IMR-90 (cell line): Measurements from ENCODE around the gene ABCE1. TPM values are rescaled to one million over a fixed set of nuclear protein-coding genes. Genes with fewer than 3 reads are reported as not detected.

Experiments
- ATAC-seq: fragments of 200-7000 bp; cut with Tn5 transposase; 2 replicates; pipeline ENCODE4 v1.9.1; 2020; ENCODE audit warnings: low read depth, mild to moderate bottlenecking, moderate library complexity
- BruUV-seq: library from RNA; stranded (reverse); fragments of 400-500 nt; replicated peaks from 2 replicates; lab custom pipeline; 2021; lab: Mats Ljungman, UMichigan
- CTCF ChIA-PET: fragments of 300-600 bp; formaldehyde crosslinking; extraction: SDS; loops from one replicate; lab custom pipeline; 2021; ENCODE audit warnings: antibody characterized with exemption; lab: Yijun Ruan, JAX
- POLR2A ChIA-PET: fragments of 300-600 bp; sonication (Branson Sonifier 250); formaldehyde crosslinking; loops from one replicate; lab custom pipeline; 2022; ENCODE audit warnings: antibody characterized with exemption; ENCODE audit not compliant: unreplicated experiment; lab: Charles Lee
- DNase-seq: peaks from one replicate; pipeline ENCODE4 v3.0.0; 2013
- H2AFZ ChIP-seq: replicated peaks from 2 replicates; pipeline ENCODE3; 2013; ENCODE audit warnings: low read length, mild to moderate bottlenecking; ENCODE audit not compliant: poor library complexity
- H2AK5ac ChIP-seq: 2 replicates; pipeline ENCODE4 v1.6.1; 2013; ENCODE audit warnings: low read depth, low read length, inconsistent platforms
- H2AK9ac ChIP-seq: replicated peaks from 2 replicates; pipeline ENCODE3; 2013; ENCODE audit warnings: mild to moderate bottlenecking, low read depth, low read length, moderate library complexity; ENCODE audit not compliant: poor library complexity
- H2BK120ac ChIP-seq: 2 replicates; pipeline ENCODE4 v1.6.1; 2013; ENCODE audit warnings: low read depth, low read length, inconsistent platforms
- H2BK15ac ChIP-seq: 3 replicates; pipeline ENCODE4 v1.6.1; 2013; ENCODE audit warnings: low read depth, low read length, inconsistent platforms
- H2BK20ac ChIP-seq: 2 replicates; pipeline ENCODE4 v1.6.1; 2013; ENCODE audit warnings: low read depth, mild to moderate bottlenecking, inconsistent platforms, low read length, moderate library complexity
- H2BK5ac ChIP-seq: 2 replicates; pipeline ENCODE4 v1.6.1; 2013; ENCODE audit warnings: mild to moderate bottlenecking, low read depth, low read length, inconsistent platforms; ENCODE audit not compliant: poor library complexity, severe bottlenecking
- H3K14ac ChIP-seq: replicated peaks from 2 replicates; pipeline ENCODE4 v1.6.1; 2013; ENCODE audit warnings: low read depth, low read length, inconsistent platforms
- H3K18ac ChIP-seq: 2 replicates; pipeline ENCODE4 v1.6.1; 2013; ENCODE audit warnings: low read depth, low read length, control low read depth
- H3K23ac ChIP-seq: 2 replicates; pipeline ENCODE4 v1.6.1; 2013; ENCODE audit warnings: low read depth, low read length, inconsistent platforms
- H3K27ac ChIP-seq: 2 replicates; pipeline ENCODE4 v1.5.1; 2013; ENCODE audit warnings: mild to moderate bottlenecking, control low read depth, low read length; ENCODE audit not compliant: insufficient read depth
- H3K27me3 ChIP-seq: 2 replicates; pipeline ENCODE4 v1.6.1; 2013; ENCODE audit warnings: low read length; ENCODE audit not compliant: control insufficient read depth, insufficient read depth
- H3K36me3 ChIP-seq: 2 replicates; pipeline ENCODE4 v1.6.1; 2013; ENCODE audit warnings: low read length, mixed read lengths; ENCODE audit not compliant: control insufficient read depth, insufficient read depth
- H3K4ac ChIP-seq: 2 replicates; pipeline ENCODE4 v1.6.1; 2013; ENCODE audit warnings: low read depth, low read length, inconsistent platforms
- H3K4me1 ChIP-seq: 2 replicates; pipeline ENCODE4 v1.6.1; 2013; ENCODE audit warnings: low read length, mixed read lengths; ENCODE audit not compliant: control insufficient read depth, insufficient read depth
- H3K4me2 ChIP-seq: 2 replicates; pipeline ENCODE4 v1.6.1; 2013; ENCODE audit warnings: low read depth, mild to moderate bottlenecking, control low read depth, low read length, moderate library complexity
- H3K4me3 ChIP-seq: 2 replicates; pipeline ENCODE4 v1.5.1; 2013; ENCODE audit warnings: low read depth, mild to moderate bottlenecking, control low read depth, low read length, moderate library complexity; ENCODE audit not compliant: insufficient read depth
- H3K56ac ChIP-seq: 2 replicates; pipeline ENCODE4 v1.6.1; 2013; ENCODE audit warnings: low read length, inconsistent platforms; ENCODE audit not compliant: insufficient read depth; ENCODE audit errors: extremely low read depth
- H3K79me1 ChIP-seq, 2 experiments: 2 replicates each; pipeline ENCODE4 v1.6.1; 2013; ENCODE audit warnings: low read length in 2 of 2, inconsistent platforms in 1 of 2, low read depth in 1 of 2
- H3K9ac ChIP-seq: 2 replicates; pipeline ENCODE4 v1.6.1; 2013; ENCODE audit warnings: low read depth, low read length, control low read depth
- H3K9me1 ChIP-seq: 2 replicates; pipeline ENCODE4 v1.6.1; 2013; ENCODE audit warnings: low read length, inconsistent platforms; ENCODE audit not compliant: insufficient read depth
- H3K9me3 ChIP-seq: 2 replicates; pipeline ENCODE4 v1.6.1; 2013; ENCODE audit warnings: low read length; ENCODE audit not compliant: control insufficient read depth, insufficient read depth
- H4K20me1 ChIP-seq: 2 replicates; pipeline ENCODE4 v1.6.1; 2013; ENCODE audit warnings: low read length, inconsistent platforms; ENCODE audit not compliant: insufficient read depth
- H4K5ac ChIP-seq: 2 replicates; pipeline ENCODE4 v1.6.1; 2013; ENCODE audit warnings: mild to moderate bottlenecking, low read depth, low read length, control low read depth
- H4K8ac ChIP-seq, 2 experiments: 2 replicates each; pipeline ENCODE4 v1.6.1; 2013; ENCODE audit warnings: low read depth in 2 of 2, low read length in 2 of 2, control low read depth in 1 of 2, inconsistent platforms in 1 of 2
- H4K91ac ChIP-seq: 2 replicates; pipeline ENCODE4 v1.6.1; 2013; ENCODE audit warnings: low read depth, low read length, inconsistent platforms; ENCODE audit not compliant: insufficient read depth
- CHD1 ChIP-seq: IDR thresholded peaks from 2 replicates; pipeline ENCODE4 v1.6.1; 2012; ENCODE audit warnings: low read depth, low read length, improper control_type of control experiment
- POLR2A ChIP-seq: IDR thresholded peaks from 2 replicates; pipeline ENCODE4 v1.6.1; 2012; ENCODE audit warnings: mild to moderate bottlenecking, low read depth, low read length
- RAD21 ChIP-seq: IDR thresholded peaks from 2 replicates; pipeline ENCODE4 v1.6.1; 2012; ENCODE audit warnings: low read length, improper control_type of control experiment
- USF2 ChIP-seq: fragments of 150-350 bp; IDR thresholded peaks from 2 replicates; pipeline ENCODE4 v1.6.1; 2017; ENCODE audit warnings: mild to moderate bottlenecking, antibody characterized with exemption, low read length, low read depth
- dilution Hi-C: fragments of 300-500 bp; cut with HindIII; formaldehyde crosslinking; loops from one replicate; pipeline ENCODE4 v1.14.3; 2018; ENCODE audit warnings: low sequenced_read_pairs; ENCODE audit not compliant: unreplicated experiment
- in situ Hi-C: fragments of 300-500 bp; cut with MboI; formaldehyde crosslinking; loops from 3 replicates; pipeline ENCODE4 v1.14.3; 2019; ENCODE audit warnings: low sequenced_read_pairs, inconsistent platforms, mixed read lengths
- intact Hi-C: fragments of 100-400 bp; cut with micrococcal nuclease; formaldehyde crosslinking; loops from 2 replicates; pipeline ENCODE4 v1.10.0; 2022
- polyA plus RNA-seq, 3 experiments: library from polyadenylated mRNA; depleted of rRNA; stranded (reverse); fragments of >200 nt; gene quantifications; 2 replicates each; pipeline ENCODE4 v1.2.3, GENCODE V29; 2012; ENCODE audit warnings: low replicate concordance in 1 of 3
- total RNA-seq: library from RNA; depleted of rRNA; stranded (reverse); fragments of >200 nt; gene quantifications from 2 replicates; pipeline ENCODE4 v1.2.3, GENCODE V29; 2012
- TF ChIP-seq, protein P1 (sequence below): fragments of 150-350 bp; IDR thresholded peaks from 2 replicates; pipeline ENCODE4 v1.6.1; 2016; ENCODE audit warnings: low read depth, mild to moderate bottlenecking, low read length, moderate library complexity, borderline replicate concordance

Gene ABCE1
- total and polyA plus RNA-seq, 2 of the 4 experiments (the other 2 are of a cell fraction), result 54.5 to 219 TPM

GRCh38 chr4:145108128-145108527 lies 10.0 kb downstream of the ABCE1 start:
- H2BK20ac ChIP-seq, result no peak overlapping the region
- no peak overlapping the region for H3K18ac ChIP-seq
- ChIA-PET CTCF (interaction anchor here (0.6 kb wide), 1 partner anchor 33 kb away, joined by 4 read pairs; no protein-coding TSS in a partner anchor), POLR2A (no interaction called here)
- no peaks in the 10 kb centered on the region for H3K27me3 ChIP-seq
- no peak overlapping the region for H4K91ac ChIP-seq
- no peak overlapping the region for H3K23ac ChIP-seq
- no peak overlapping the region for H3K4me3 ChIP-seq
- no peak overlapping the region for H3K56ac ChIP-seq
- H3K4me2 ChIP-seq, result no peak overlapping the region
- H3K4ac ChIP-seq, result no peak overlapping the region
- no TSS peak for BruUV-seq
- H3K4me1 ChIP-seq, result no peaks in the 10 kb centered on the region
- no peaks in the 10 kb centered on the region for H3K9me1 ChIP-seq
- H4K20me1 ChIP-seq, result 0 out of 2 replicates have a peak, but pooled peaks cover under 1% of the 10 kb centered on the region
- H3K27ac ChIP-seq, result no peak overlapping the region
- no peaks in the 10 kb centered on the region for H3K9me3 ChIP-seq
- in situ Hi-C loops, result loop anchor here (25.0 kb wide), 1 partner anchor 1571 kb away; no protein-coding TSS in a partner anchor
- peaks cover 24% of the 10 kb centered on the region for H3K36me3 ChIP-seq
- H3K14ac ChIP-seq, result no peak overlapping the region
- H2BK120ac ChIP-seq, result no peak overlapping the region
- no peak overlapping the region for H2BK15ac ChIP-seq
- dilution Hi-C loops, result no loop called here
- H3K79me1 ChIP-seq, result peaks cover 0 to 10% of the 10 kb centered on the region in 2 experiments; a peak in 2 of 4 replicates
- no peak overlapping the region for H4K5ac ChIP-seq
- DNase-seq (no peak), ATAC-seq (no peak)
- H2AK5ac ChIP-seq, result no peak overlapping the region
- H2AK9ac ChIP-seq, result no peak overlapping the region
- no peak overlapping the region for H3K9ac ChIP-seq
- no peak overlapping the region for H2AFZ ChIP-seq
- intact Hi-C loops, result no loop called here
- TF ChIP-seq RAD21, result no peak
- TF ChIP-seq, protein P1, sequence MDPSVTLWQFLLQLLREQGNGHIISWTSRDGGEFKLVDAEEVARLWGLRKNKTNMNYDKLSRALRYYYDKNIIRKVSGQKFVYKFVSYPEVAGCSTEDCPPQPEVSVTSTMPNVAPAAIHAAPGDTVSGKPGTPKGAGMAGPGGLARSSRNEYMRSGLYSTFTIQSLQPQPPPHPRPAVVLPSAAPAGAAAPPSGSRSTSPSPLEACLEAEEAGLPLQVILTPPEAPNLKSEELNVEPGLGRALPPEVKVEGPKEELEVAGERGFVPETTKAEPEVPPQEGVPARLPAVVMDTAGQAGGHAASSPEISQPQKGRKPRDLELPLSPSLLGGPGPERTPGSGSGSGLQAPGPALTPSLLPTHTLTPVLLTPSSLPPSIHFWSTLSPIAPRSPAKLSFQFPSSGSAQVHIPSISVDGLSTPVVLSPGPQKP, result no peak
- TF ChIP-seq CHD1, result no peak
- no peak for TF ChIP-seq POLR2A
- no peak for TF ChIP-seq USF2
- H2BK5ac ChIP-seq, result no peak overlapping the region
- no peak overlapping the region for H4K8ac ChIP-seq
